HEK293 (cell line): ENCODE data around the gene TMEM255A.
"Not testable (repeated sequence)": the region's sequence is repeated elsewhere in the genome, so short reads cannot be mapped to it uniquely, and the experiment has no call there.

Experiments
- CTCF ChIP-seq: fragments of 450-650 bp; formaldehyde crosslinking; IDR thresholded peaks from 2 replicates; pipeline ENCODE4 v1.5.1; 2016; ENCODE audit warnings: missing biosample characterization, missing genetic modification characterization
- SP3 ChIP-seq: fragments of 450-650 bp; formaldehyde crosslinking; IDR thresholded peaks from 2 replicates; pipeline ENCODE4 v1.5.1; 2016; ENCODE audit warnings: missing biosample characterization, missing genetic modification characterization
- ZFP41 ChIP-seq: fragments of 450-650 bp; formaldehyde crosslinking; IDR thresholded peaks from 2 replicates; pipeline ENCODE4 v1.5.1; 2016; ENCODE audit warnings: missing biosample characterization, missing genetic modification characterization, borderline replicate concordance
- ZNF274 ChIP-seq, 2 experiments: fragments of 200-500 bp in 1 of 2; fragments of 450-650 bp in 1 of 2; sonication (Bioruptor generic) in 1 of 2; formaldehyde crosslinking in 1 of 2; IDR thresholded peaks; 2 replicates each; pipeline versions ENCODE4 v1.5.1 to v1.6.1; 2014 to 2016; ENCODE audit warnings: borderline replicate concordance in 1 of 2, inconsistent platforms in 1 of 2, low read length in 1 of 2, missing biosample characterization in 1 of 2, missing genetic modification characterization in 1 of 2
- ZNF37A ChIP-seq: fragments of 450-650 bp; IDR thresholded peaks from 2 replicates; pipeline ENCODE4 v1.5.1; 2018; ENCODE audit warnings: missing biosample characterization, missing genetic modification characterization
- ZNF561 ChIP-seq: fragments of 450-650 bp; IDR thresholded peaks from 2 replicates; pipeline ENCODE4 v1.5.1; 2018; ENCODE audit warnings: missing biosample characterization, missing genetic modification characterization, borderline replicate concordance
- ZNF701 ChIP-seq: fragments of 450-650 bp; formaldehyde crosslinking; IDR thresholded peaks from 2 replicates; pipeline ENCODE4 v1.5.1; 2016; ENCODE audit warnings: missing biosample characterization, missing genetic modification characterization
- ZNF76 ChIP-seq: fragments of 450-650 bp; formaldehyde crosslinking; IDR thresholded peaks from 2 replicates; pipeline ENCODE4; 2016; ENCODE audit warnings: low read depth, missing biosample characterization, missing genetic modification characterization, borderline replicate concordance
- ZXDB ChIP-seq: fragments of 450-650 bp; formaldehyde crosslinking; IDR thresholded peaks from 2 replicates; pipeline ENCODE4 v1.5.1; 2016; ENCODE audit warnings: missing biosample characterization, missing genetic modification characterization
- TF ChIP-seq, protein P1 (sequence below): fragments of 450-650 bp; formaldehyde crosslinking; IDR thresholded peaks from 2 replicates; pipeline ENCODE4 v1.5.1; 2016; ENCODE audit warnings: missing biosample characterization, missing genetic modification characterization
- TF ChIP-seq, protein P2 (sequence below): fragments of 450-650 bp; formaldehyde crosslinking; IDR thresholded peaks from 2 replicates; pipeline ENCODE4 v1.5.1; 2017; ENCODE audit warnings: missing biosample characterization, mild to moderate bottlenecking, missing genetic modification characterization, moderate library complexity

GRCh38 chrX:120344566-120344965, 33.3 kb upstream of the TMEM255A start:
- not testable (repeated sequence) for TF ChIP-seq ZNF701 (tag by site-specific recombination); SP3 (tag by site-specific recombination); ZNF76; ZNF37A (tag by site-specific recombination); CTCF (tag by site-specific recombination); ZNF561 (tag by site-specific recombination); ZNF274 (IDR thresholded peaks at IDR 0.05; ENCODE audit: low read length); ZNF274 (tag by site-specific recombination; IDR thresholded peaks at IDR 0.05; ENCODE audit: borderline replicate concordance); ZXDB (tag by site-specific recombination); ZFP41
- TF ChIP-seq, protein P1, sequence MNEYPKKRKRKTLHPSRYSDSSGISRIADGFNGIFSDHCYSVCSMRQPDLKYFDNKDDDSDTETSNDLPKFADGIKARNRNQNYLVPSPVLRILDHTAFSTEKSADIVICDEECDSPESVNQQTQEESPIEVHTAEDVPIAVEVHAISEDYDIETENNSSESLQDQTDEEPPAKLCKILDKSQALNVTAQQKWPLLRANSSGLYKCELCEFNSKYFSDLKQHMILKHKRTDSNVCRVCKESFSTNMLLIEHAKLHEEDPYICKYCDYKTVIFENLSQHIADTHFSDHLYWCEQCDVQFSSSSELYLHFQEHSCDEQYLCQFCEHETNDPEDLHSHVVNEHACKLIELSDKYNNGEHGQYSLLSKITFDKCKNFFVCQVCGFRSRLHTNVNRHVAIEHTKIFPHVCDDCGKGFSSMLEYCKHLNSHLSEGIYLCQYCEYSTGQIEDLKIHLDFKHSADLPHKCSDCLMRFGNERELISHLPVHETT (tag by site-specific recombination), result not testable (repeated sequence)
- TF ChIP-seq, protein P2, sequence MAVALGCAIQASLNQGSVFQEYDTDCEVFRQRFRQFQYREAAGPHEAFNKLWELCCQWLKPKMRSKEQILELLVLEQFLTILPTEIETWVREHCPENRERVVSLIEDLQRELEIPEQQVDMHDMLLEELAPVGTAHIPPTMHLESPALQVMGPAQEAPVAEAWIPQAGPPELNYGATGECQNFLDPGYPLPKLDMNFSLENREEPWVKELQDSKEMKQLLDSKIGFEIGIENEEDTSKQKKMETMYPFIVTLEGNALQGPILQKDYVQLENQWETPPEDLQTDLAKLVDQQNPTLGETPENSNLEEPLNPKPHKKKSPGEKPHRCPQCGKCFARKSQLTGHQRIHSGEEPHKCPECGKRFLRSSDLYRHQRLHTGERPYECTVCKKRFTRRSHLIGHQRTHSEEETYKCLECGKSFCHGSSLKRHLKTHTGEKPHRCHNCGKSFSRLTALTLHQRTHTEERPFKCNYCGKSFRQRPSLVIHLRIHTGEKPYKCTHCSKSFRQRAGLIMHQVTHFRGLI (tag by site-specific recombination), result not testable (repeated sequence)
